BLaER1 treated with 17β-estradiol and CSF1 and Interleukin-3, amounts not matched to agents 10 nM and 100 nM (cell line): ENCODE results near the gene ZFAND2B.

Experiments used
- H3K27ac ChIP-seq, 11 experiments: shearing (Covaris generic); formaldehyde crosslinking; 2 replicates each; pipeline ENCODE4 v1.8.1; 2022
- H3K27me3 ChIP-seq, 11 experiments: shearing (Covaris generic); formaldehyde crosslinking; 2 replicates each; pipeline ENCODE4 v1.8.1; 2022
- H3K36me3 ChIP-seq, 11 experiments: shearing (Covaris generic); formaldehyde crosslinking; 2 replicates each; pipeline ENCODE4 v1.8.1; 2022
- H3K4me1 ChIP-seq, 10 experiments: shearing (Covaris generic); formaldehyde crosslinking; 2 replicates each; pipeline ENCODE4 v1.8.1; 2022
- H3K4me2 ChIP-seq, 11 experiments: shearing (Covaris generic); formaldehyde crosslinking; 2 replicates each; pipeline ENCODE4 v1.8.1; 2022
- H3K4me3 ChIP-seq, 10 experiments: shearing (Covaris generic); formaldehyde crosslinking; 2 replicates each; pipeline ENCODE4 v1.8.1; 2022
- H3K9ac ChIP-seq, 11 experiments: shearing (Covaris generic); formaldehyde crosslinking; 2 replicates each; pipeline ENCODE4 v1.8.1; 2022
- H3K9me3 ChIP-seq, 11 experiments: shearing (Covaris generic); formaldehyde crosslinking; replicated peaks in 1 of 11; 2 replicates each; pipeline ENCODE4 v1.8.1; 2022
- H4K20me1 ChIP-seq, 11 experiments: shearing (Covaris generic); formaldehyde crosslinking; 2 replicates each; pipeline ENCODE4 v1.8.1; 2022
- Cebpa-rat ChIP-seq, 11 experiments: shearing (Covaris generic); IDR thresholded peaks; 2 replicates each; pipeline ENCODE4 v1.8.1; 2022

ZFAND2B gene

GRCh38 chr2:219245148-219245898, 38.7 kb downstream of the ZFAND2B start, which contains the start of the genes GLB1L and STK16:
Gene GLB1L, minus strand, starts transcription at chr2:219245444. Its CDS starts 1,871 bp downstream, at chr2:219243573.
Gene STK16, plus strand, starts transcription at chr2:219245479. Its CDS starts 521 bp downstream, at chr2:219246000.
- no peaks in the 10 kb centered on the region for H3K9me3 ChIP-seq
- peak within 1 kb of the TSS; percentile 86 to 94 (median 90) for H3K9ac ChIP-seq
- peak within 1 kb of the TSS; percentile 91 to 100 (median 99) for H3K4me2 ChIP-seq
- no peaks in the 10 kb centered on the region for H3K27me3 ChIP-seq
- peaks cover 0 to 25% (median 3%) of the 10 kb centered on the region in 11 experiments; a peak in 9 of 22 replicates for H3K36me3 ChIP-seq
- no peak for TF ChIP-seq Cebpa-rat (IDR thresholded peaks at IDR 0.05)
- H3K4me3 ChIP-seq = peak within 1 kb of the TSS; percentile 73 to 93 (median 83)
- H3K4me1 ChIP-seq = peaks cover 55 to 59% (median 58%) of the 10 kb centered on the region in 10 experiments
- H4K20me1 ChIP-seq = peaks cover 0 to 15% (median 0%) of the 10 kb centered on the region in 11 experiments; a peak in 2 of 22 replicates
- H3K27ac ChIP-seq = peak within 1 kb of the TSS; percentile 83 to 95 (median 91)

DNA sequence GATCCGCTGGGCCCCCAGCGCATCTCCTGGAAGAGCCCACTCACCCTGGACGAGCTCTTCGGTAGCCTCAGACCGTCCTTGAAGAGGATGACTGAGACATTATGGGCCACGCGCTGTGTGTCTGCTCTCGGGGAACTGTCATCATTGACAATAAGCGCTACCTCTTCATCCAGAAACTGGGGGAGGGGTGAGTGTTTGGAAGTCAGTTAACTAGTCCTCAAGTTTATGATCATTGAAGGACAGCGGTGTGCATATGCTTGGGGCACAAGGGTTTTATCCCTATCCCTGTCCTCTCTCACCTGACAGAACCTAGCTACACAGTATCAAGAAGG, 39.3 kb downstream of the ZFAND2B start:
- peak overlapping the region; percentile 91 to 100 (median 99) for H3K4me2 ChIP-seq
- peak overlapping the region; percentile 73 to 93 (median 83) for H3K4me3 ChIP-seq
- H3K9me3 ChIP-seq = no peaks in the 10 kb centered on the region
- peaks cover 0 to 15% (median 0%) of the 10 kb centered on the region in 11 experiments; a peak in 2 of 22 replicates for H4K20me1 ChIP-seq
- TF ChIP-seq Cebpa-rat (IDR thresholded peaks at IDR 0.05) = no peak
- H3K9ac ChIP-seq = peak overlapping the region; percentile 86 to 94 (median 90)
- H3K36me3 ChIP-seq = peaks cover 0 to 30% (median 7%) of the 10 kb centered on the region in 11 experiments; a peak in 9 of 22 replicates
- H3K27ac ChIP-seq = peak overlapping the region; percentile 83 to 95 (median 91)
- no peaks in the 10 kb centered on the region for H3K27me3 ChIP-seq
- H3K4me1 ChIP-seq = peaks cover 61 to 64% (median 63%) of the 10 kb centered on the region in 10 experiments

GRCh38 chr2:219246559-219246958, 40.0 kb downstream of the ZFAND2B start:
- H3K4me2 ChIP-seq = peak overlapping the region; percentile 91 to 100 (median 99)
- H3K36me3 ChIP-seq = peaks cover 0 to 36% (median 14%) of the 10 kb centered on the region in 11 experiments; a peak in 9 of 22 replicates
- no peak for TF ChIP-seq Cebpa-rat (IDR thresholded peaks at IDR 0.05)
- peaks cover 0 to 19% (median 0%) of the 10 kb centered on the region in 11 experiments; a peak in 2 of 22 replicates for H4K20me1 ChIP-seq
- peaks cover 68 to 71% (median 70%) of the 10 kb centered on the region in 10 experiments for H3K4me1 ChIP-seq
- no peaks in the 10 kb centered on the region for H3K9me3 ChIP-seq
- no peaks in the 10 kb centered on the region; a peak in 1 of 22 replicates for H3K27me3 ChIP-seq
- peak overlapping the region in 3 of 11 experiments; percentile 3 to 86 (median 21); a peak in 3 of 22 replicates for H3K9ac ChIP-seq
- peak overlapping the region in 5 of 11 experiments; percentile 15 to 95 (median 93); a peak in 7 of 22 replicates for H3K27ac ChIP-seq
- H3K4me3 ChIP-seq = peak overlapping the region in 9 of 10 experiments; percentile 7 to 93 (median 84); a peak in 9 of 20 replicates

DNA sequence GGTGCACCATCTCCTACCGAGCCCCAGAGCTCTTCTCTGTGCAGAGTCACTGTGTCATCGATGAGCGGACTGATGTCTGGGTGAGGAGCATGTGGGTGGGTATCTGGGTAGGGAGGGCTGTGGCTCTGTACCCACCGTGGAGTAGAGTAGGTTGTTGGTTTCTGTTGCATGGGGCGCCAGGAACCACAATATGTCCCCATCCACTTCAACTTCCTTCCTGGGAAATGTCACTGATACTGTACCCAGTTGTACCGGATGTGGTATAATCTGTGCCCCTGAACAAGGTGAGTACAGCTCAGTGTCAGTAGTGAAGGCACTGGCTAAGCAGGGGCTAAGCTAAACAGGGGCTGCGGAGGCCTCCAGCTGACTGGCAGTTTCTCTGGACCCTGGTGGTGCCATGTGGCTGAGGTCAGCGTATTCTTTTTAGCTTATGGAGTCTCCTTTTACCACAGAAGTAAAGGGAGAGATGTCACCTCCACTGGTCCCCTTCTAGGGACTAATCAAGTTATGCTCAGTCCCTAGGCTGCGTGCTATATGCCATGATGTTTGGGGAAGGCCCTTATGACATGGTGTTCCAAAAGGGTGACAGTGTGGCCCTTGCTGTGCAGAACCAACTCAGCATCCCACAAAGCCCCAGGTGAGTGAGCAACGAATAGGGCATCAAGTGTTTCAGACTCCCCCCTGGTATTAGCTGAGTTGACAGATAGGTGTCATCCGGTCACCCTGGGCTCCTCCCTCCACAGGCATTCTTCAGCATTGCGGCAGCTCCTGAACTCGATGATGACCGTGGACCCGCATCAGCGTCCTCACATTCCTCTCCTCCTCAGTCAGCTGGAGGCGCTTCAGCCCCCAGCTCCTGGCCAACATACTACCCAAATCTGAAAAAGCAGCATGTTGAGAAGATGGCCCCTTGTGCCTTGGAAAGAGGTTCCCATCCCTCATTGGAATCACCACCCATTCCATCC, 41.4 kb downstream of the ZFAND2B start:
- Histone ChIP-seq H3K27ac (peak overlapping the region in 9 of 11 experiments; percentile 17 to 95 (median 67); a peak in 14 of 22 replicates), H3K9me3 (no peaks in the 10 kb centered on the region), H3K9ac (peak overlapping the region in 4 of 11 experiments; percentile 10 to 70 (median 33); a peak in 4 of 22 replicates), H3K36me3 (peaks cover 0 to 36% (median 14%) of the 10 kb centered on the region in 11 experiments; a peak in 9 of 22 replicates), H3K27me3 (peaks cover 0 to 13% (median 9%) of the 10 kb centered on the region in 11 experiments; a peak in 10 of 22 replicates), H3K4me1 (peaks cover 82 to 85% (median 84%) of the 10 kb centered on the region in 10 experiments), H3K4me2 (peak overlapping the region; percentile 91 to 100 (median 99)), H3K4me3 (peak overlapping the region in 4 of 10 experiments; percentile 6 to 93 (median 36); a peak in 5 of 20 replicates), H4K20me1 (peaks cover 0 to 23% (median 0%) of the 10 kb centered on the region in 11 experiments; a peak in 2 of 22 replicates)
- no peak for TF ChIP-seq Cebpa-rat (IDR thresholded peaks at IDR 0.05)

DNA sequence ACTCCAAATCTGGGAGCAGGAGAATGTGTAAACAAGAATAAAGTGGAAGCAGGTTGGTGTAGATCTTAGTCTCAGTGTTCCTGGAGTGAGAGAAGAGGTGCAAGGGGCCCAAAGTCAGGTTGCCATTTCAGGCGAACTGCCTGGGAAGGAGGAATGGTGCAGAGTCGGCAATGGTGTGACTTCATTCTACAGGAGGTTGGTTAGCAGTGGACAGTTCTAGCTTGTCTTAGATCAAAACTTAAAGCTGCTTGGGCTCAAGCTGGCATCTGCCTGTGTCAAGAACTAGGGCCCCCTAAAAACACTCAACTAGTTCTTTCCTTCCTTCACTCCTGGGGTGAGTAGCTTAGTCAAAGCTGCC, 42.2 kb downstream of the ZFAND2B start:
- Histone ChIP-seq H3K4me2 (peak overlapping the region; percentile 91 to 100 (median 99)), H3K4me3 (peak overlapping the region in 9 of 10 experiments; percentile 0 to 59 (median 38); a peak in 13 of 20 replicates), H3K27ac (peak overlapping the region; percentile 60 to 95 (median 85)), H3K4me1 (peaks cover 85 to 94% (median 93%) of the 10 kb centered on the region in 10 experiments), H3K9me3 (no peaks in the 10 kb centered on the region), H3K27me3 (peaks cover 0 to 20% (median 14%) of the 10 kb centered on the region in 11 experiments; a peak in 10 of 22 replicates), H3K9ac (peak overlapping the region; percentile 52 to 76 (median 70)), H4K20me1 (peaks cover 0 to 27% (median 0%) of the 10 kb centered on the region in 11 experiments; a peak in 2 of 22 replicates), H3K36me3 (peaks cover 0 to 36% (median 14%) of the 10 kb centered on the region in 11 experiments; a peak in 9 of 22 replicates)
- no peak for TF ChIP-seq Cebpa-rat (IDR thresholded peaks at IDR 0.05)

GRCh38 chr2:219249203-219249980, 42.8 kb downstream of the ZFAND2B start:
- Histone ChIP-seq H4K20me1 (peaks cover 0 to 33% (median 0%) of the 10 kb centered on the region in 11 experiments; a peak in 3 of 22 replicates), H3K4me3 (peak overlapping the region; percentile 7 to 59 (median 34); a peak in 16 of 20 replicates), H3K27ac (peak overlapping the region; percentile 60 to 95 (median 85)), H3K27me3 (peaks cover 0 to 20% (median 14%) of the 10 kb centered on the region in 11 experiments; a peak in 10 of 22 replicates), H3K4me2 (peak overlapping the region; percentile 91 to 100 (median 99)), H3K36me3 (peaks cover 0 to 36% (median 14%) of the 10 kb centered on the region in 11 experiments; a peak in 9 of 22 replicates), H3K9ac (peak overlapping the region; percentile 52 to 76 (median 70)), H3K9me3 (no peaks in the 10 kb centered on the region), H3K4me1 (peaks cover 82 to 97% (median 96%) of the 10 kb centered on the region in 10 experiments)
- TF ChIP-seq Cebpa-rat (IDR thresholded peaks at IDR 0.05) = no peak
